KMS-11 (cell line): ENCODE results near the gene TBL2.
"Not testable (repeated sequence)": the region's sequence is repeated elsewhere in the genome, so short reads cannot be mapped to it uniquely, and the experiment has no call there.

Experiments
- H2AFZ ChIP-seq: fragments of 200-600 bp; sonication (generic); 2 replicates; pipeline ENCODE4 v1.6.1; 2016; ENCODE audit warnings: antibody characterized with exemption, mixed run types, low read depth
- H3K27ac ChIP-seq: fragments of 200-600 bp; sonication (generic); 2 replicates; pipeline ENCODE4 v1.6.1; 2016; ENCODE audit warnings: mild to moderate bottlenecking, mixed run types
- H3K27me3 ChIP-seq: fragments of 200-600 bp; sonication (generic); 2 replicates; pipeline ENCODE4 v1.6.1; 2017; ENCODE audit warnings: mild to moderate bottlenecking, low read depth, mixed run types, moderate library complexity; ENCODE audit not compliant: insufficient read depth
- H3K36me3 ChIP-seq: fragments of 200-600 bp; sonication (generic); 2 replicates; pipeline ENCODE4 v1.6.1; 2017; ENCODE audit warnings: mild to moderate bottlenecking, mixed run types; ENCODE audit not compliant: insufficient read depth
- H3K4me1 ChIP-seq: fragments of 200-600 bp; sonication (generic); 2 replicates; pipeline ENCODE4 v1.6.1; 2016; ENCODE audit warnings: mild to moderate bottlenecking, low read depth, mixed run types; ENCODE audit not compliant: poor library complexity, severe bottlenecking
- H3K4me2 ChIP-seq: fragments of 200-600 bp; sonication (generic); 2 replicates; pipeline ENCODE4 v1.7.0; 2016; ENCODE audit warnings: mild to moderate bottlenecking, mixed run types
- H3K4me3 ChIP-seq: fragments of 200-600 bp; sonication (generic); IDR thresholded peaks from 2 replicates; pipeline ENCODE4 v1.6.1; 2017; ENCODE audit warnings: low read depth, low read length, mixed read lengths; ENCODE audit not compliant: insufficient read depth
- H3K79me2 ChIP-seq: fragments of 200-600 bp; sonication (generic); 2 replicates; pipeline ENCODE4 v1.6.1; 2016; ENCODE audit warnings: low read depth, mixed run types; ENCODE audit not compliant: insufficient read depth
- H3K9ac ChIP-seq: fragments of 200-600 bp; sonication (generic); 2 replicates; pipeline ENCODE4 v1.6.1; 2016; ENCODE audit warnings: mild to moderate bottlenecking, mixed run types
- H4K20me1 ChIP-seq: fragments of 200-600 bp; sonication (generic); 2 replicates; pipeline ENCODE4 v1.6.1; 2016; ENCODE audit warnings: mild to moderate bottlenecking, mixed run types; ENCODE audit not compliant: insufficient read depth
- TF ChIP-seq, protein P1 (sequence below): fragments of 200-600 bp; sonication (generic); conservative IDR thresholded peaks from 2 replicates; pipeline ENCODE4 v1.6.1; 2017; ENCODE audit warnings: low read depth, mild to moderate bottlenecking, antibody characterized with exemption, low read length, moderate library complexity, mixed read lengths

Gene TBL2

GRCh38 chr7:73567140-73567539, 11.2 kb downstream of the TBL2 start:
- Histone ChIP-seq H3K4me3 (no peak overlapping the region), H3K9ac (no peak overlapping the region), H3K27ac (no peak overlapping the region), H3K4me2 (no peak overlapping the region), H3K36me3 (no peaks in the 10 kb centered on the region; the same call in 1 of the 2 replicates), H3K79me2 (no peaks in the 10 kb centered on the region), H2AFZ (no peak overlapping the region), H3K27me3 (no peaks in the 10 kb centered on the region), H4K20me1 (no peaks in the 10 kb centered on the region), H3K4me1 (peaks cover 27% of the 10 kb centered on the region)
- TF ChIP-seq, protein P1, sequence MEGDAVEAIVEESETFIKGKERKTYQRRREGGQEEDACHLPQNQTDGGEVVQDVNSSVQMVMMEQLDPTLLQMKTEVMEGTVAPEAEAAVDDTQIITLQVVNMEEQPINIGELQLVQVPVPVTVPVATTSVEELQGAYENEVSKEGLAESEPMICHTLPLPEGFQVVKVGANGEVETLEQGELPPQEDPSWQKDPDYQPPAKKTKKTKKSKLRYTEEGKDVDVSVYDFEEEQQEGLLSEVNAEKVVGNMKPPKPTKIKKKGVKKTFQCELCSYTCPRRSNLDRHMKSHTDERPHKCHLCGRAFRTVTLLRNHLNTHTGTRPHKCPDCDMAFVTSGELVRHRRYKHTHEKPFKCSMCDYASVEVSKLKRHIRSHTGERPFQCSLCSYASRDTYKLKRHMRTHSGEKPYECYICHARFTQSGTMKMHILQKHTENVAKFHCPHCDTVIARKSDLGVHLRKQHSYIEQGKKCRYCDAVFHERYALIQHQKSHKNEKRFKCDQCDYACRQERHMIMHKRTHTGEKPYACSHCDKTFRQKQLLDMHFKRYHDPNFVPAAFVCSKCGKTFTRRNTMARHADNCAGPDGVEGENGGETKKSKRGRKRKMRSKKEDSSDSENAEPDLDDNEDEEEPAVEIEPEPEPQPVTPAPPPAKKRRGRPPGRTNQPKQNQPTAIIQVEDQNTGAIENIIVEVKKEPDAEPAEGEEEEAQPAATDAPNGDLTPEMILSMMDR = no peak

GRCh38 chr7:73566431-73566830, 11.9 kb downstream of the TBL2 start:
- H3K79me2 ChIP-seq, H3K9ac ChIP-seq: not testable (repeated sequence)
- peak overlapping the region; percentile 43 for H3K4me2 ChIP-seq

GRCh38 chr7:73565675-73566340, 12.6 kb downstream of the TBL2 start:
- TF ChIP-seq, protein P1 = no peak
- Histone ChIP-seq H3K4me3 (no peak overlapping the region), H2AFZ (peak overlapping the region; percentile 39), H3K4me2 (peak overlapping the region; percentile 43), H3K27me3 (no peaks in the 10 kb centered on the region), H3K27ac (no peak overlapping the region), H3K36me3 (no peaks in the 10 kb centered on the region; the same call in 1 of the 2 replicates), H4K20me1 (no peaks in the 10 kb centered on the region), H3K4me1 (peaks cover 27% of the 10 kb centered on the region), H3K79me2 (no peaks in the 10 kb centered on the region), H3K9ac (no peak overlapping the region; the same call in 1 of the 2 replicates)

More at GRCh38 chr7:73566431-73566830, 11.9 kb downstream of the TBL2 start:
- not testable (repeated sequence) for H3K4me3 ChIP-seq, H4K20me1 ChIP-seq, H3K27me3 ChIP-seq, H3K36me3 ChIP-seq, H3K27ac ChIP-seq
- Histone ChIP-seq H3K4me1 (peaks cover 27% of the 10 kb centered on the region), H2AFZ (peak overlapping the region; percentile 39; the same call in 1 of the 2 replicates)

DNA sequence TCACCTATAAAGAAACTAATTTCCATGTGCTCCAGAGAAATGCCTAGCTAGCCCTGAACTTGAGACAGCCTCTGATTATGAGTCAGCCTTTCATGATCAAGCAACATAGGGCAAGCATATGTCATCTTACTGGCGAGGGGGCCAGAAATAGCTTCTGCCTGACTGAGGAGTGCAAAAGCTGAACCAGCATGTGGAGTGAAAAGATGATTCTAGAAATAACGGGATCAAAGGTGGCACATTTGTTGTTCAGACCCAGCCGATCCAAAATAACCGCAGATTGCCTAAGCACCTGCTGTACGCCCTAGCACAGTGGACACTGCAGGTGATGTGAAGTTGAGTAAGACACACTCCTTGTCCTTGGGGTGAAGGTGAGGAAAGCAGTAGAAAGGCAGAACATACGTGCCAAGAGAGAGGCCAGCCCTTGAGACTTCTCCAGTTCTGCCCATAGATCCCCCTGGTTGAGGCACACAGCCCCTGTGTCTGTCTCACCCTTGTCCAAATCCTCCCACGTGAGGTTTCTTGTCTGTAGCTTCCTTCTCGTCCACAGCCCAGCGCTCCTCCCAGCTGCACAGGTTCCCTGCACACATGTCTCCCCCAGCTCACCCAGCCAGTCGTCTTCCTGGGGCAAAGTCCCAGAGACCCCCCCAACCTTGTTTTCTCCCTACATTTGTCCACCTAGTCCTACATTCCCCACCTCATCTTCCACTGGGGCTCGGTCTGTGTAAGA, 18.1 kb downstream of the TBL2 start:
- peaks cover 46% of the 10 kb centered on the region for H3K4me1 ChIP-seq
- no peaks in the 10 kb centered on the region for H3K36me3 ChIP-seq
- H3K9ac ChIP-seq = peak overlapping the region; percentile 53; the same call in 1 of the 2 replicates
- H3K79me2 ChIP-seq = peaks cover 17% of the 10 kb centered on the region
- no peak overlapping the region for H3K4me3 ChIP-seq
- H3K27ac ChIP-seq = peak overlapping the region; percentile 72
- TF ChIP-seq, protein P1 = no peak
- H4K20me1 ChIP-seq = no peaks in the 10 kb centered on the region
- H3K27me3 ChIP-seq = no peaks in the 10 kb centered on the region
- peak overlapping the region; percentile 60 for H2AFZ ChIP-seq
- peak overlapping the region; percentile 22 for H3K4me2 ChIP-seq
